ENCODE results near the gene KNTC1. TPM values are rescaled to one million over a fixed set of nuclear protein-coding genes. Genes with fewer than 3 reads are reported as not detected.

Gene KNTC1
- polyA plus RNA-seq, 4 donors = 1.9 to 34.1 (median 8.8) TPM

GRCh38 chr12:122515275-122515674 lies 11.8 kb upstream of the KNTC1 start:
- H3K9me3 ChIP-seq (ENCODE audit: control insufficient read depth in 2 of 2, insufficient read depth in 1 of 2, low read depth in 1 of 2, low read length in 1 of 2) = no peaks in the 10 kb centered on the region
- H3K4me1 ChIP-seq (ENCODE audit: control insufficient read depth in 3 of 3, insufficient read depth in 2 of 3, low read depth in 1 of 3, low read length in 2 of 3) = no peaks in the 10 kb centered on the region
- H3K27me3 ChIP-seq (ENCODE audit: control insufficient read depth in 3 of 3, insufficient read depth in 3 of 3, low read length in 3 of 3) = no peaks in the 10 kb centered on the region
- no peak overlapping the region for H3K4me3 ChIP-seq (ENCODE audit: low read depth in 1 of 3, low read length in 3 of 3)
- H3K27ac ChIP-seq (ENCODE audit: low read depth in 1 of 3, low read length in 2 of 3) = no peak overlapping the region
- DNase-seq (no peak), FAIRE-seq (no peak)
- peaks cover 33 to 51% (median 33%) of the 10 kb centered on the region in 3 donors for H3K36me3 ChIP-seq (ENCODE audit: control insufficient read depth in 3 of 3, insufficient read depth in 2 of 3, low read depth in 1 of 3, low read length in 3 of 3)
- WGBS, 3 donors = 87 to 97% (median 93%) methylated on average over 2 of the region's 2 CpGs

- no peak for DNase-seq
- H3K4me1 ChIP-seq (ENCODE audit: control insufficient read depth in 3 of 3, insufficient read depth in 2 of 3, low read depth in 1 of 3, low read length in 2 of 3) = no peaks in the 10 kb centered on the region
- no peak overlapping the region for H3K27ac ChIP-seq (ENCODE audit: low read depth in 1 of 3, low read length in 2 of 3)
- 90 to 91% (median 90%) methylated on average over 13 of the region's 13 CpGs for WGBS, 3 donors
- H3K36me3 ChIP-seq (ENCODE audit: control insufficient read depth in 3 of 3, insufficient read depth in 2 of 3, low read depth in 1 of 3, low read length in 3 of 3) = peaks cover 37 to 47% (median 39%) of the 10 kb centered on the region in 3 donors
- no peaks in the 10 kb centered on the region for H3K9me3 ChIP-seq (ENCODE audit: control insufficient read depth in 2 of 2, insufficient read depth in 1 of 2, low read depth in 1 of 2, low read length in 1 of 2)
- H3K4me3 ChIP-seq (ENCODE audit: low read depth in 1 of 3, low read length in 3 of 3) = no peak overlapping the region
- no peak for FAIRE-seq
- no peaks in the 10 kb centered on the region for H3K27me3 ChIP-seq (ENCODE audit: control insufficient read depth in 3 of 3, insufficient read depth in 3 of 3, low read length in 3 of 3)
Measured at GRCh38 chr12:122516544-122517361, 10.3 kb upstream of the KNTC1 start.

- H3K27ac ChIP-seq (ENCODE audit: low read depth in 1 of 3, low read length in 2 of 3) = no peak overlapping the region
- no peak for DNase-seq
- no peak overlapping the region for H3K4me3 ChIP-seq (ENCODE audit: low read depth in 1 of 3, low read length in 3 of 3)
- no peak for FAIRE-seq
- peaks cover 0 to 2% (median under 1%) of the 10 kb centered on the region in 3 donors for H3K4me1 ChIP-seq (ENCODE audit: control insufficient read depth in 3 of 3, insufficient read depth in 2 of 3, low read depth in 1 of 3, low read length in 2 of 3)
- no peaks in the 10 kb centered on the region for H3K27me3 ChIP-seq (ENCODE audit: control insufficient read depth in 3 of 3, insufficient read depth in 3 of 3, low read length in 3 of 3)
- 72 to 80% (median 78%) methylated on average over 5 of the region's 5 CpGs for WGBS, 3 donors
- peaks cover 35 to 38% (median 37%) of the 10 kb centered on the region in 3 donors for H3K36me3 ChIP-seq (ENCODE audit: control insufficient read depth in 3 of 3, insufficient read depth in 2 of 3, low read depth in 1 of 3, low read length in 3 of 3)
- no peaks in the 10 kb centered on the region for H3K9me3 ChIP-seq (ENCODE audit: control insufficient read depth in 2 of 2, insufficient read depth in 1 of 2, low read depth in 1 of 2, low read length in 1 of 2)
Measured at GRCh38 chr12:122517877-122518276, 9.2 kb upstream of the KNTC1 start.

GRCh38 chr12:122518908-122519307 lies 8.1 kb upstream of the KNTC1 start:
- Histone ChIP-seq H3K27me3 (ENCODE audit: control insufficient read depth in 3 of 3, insufficient read depth in 3 of 3, low read length in 3 of 3) (no peaks in the 10 kb centered on the region), H3K4me1 (ENCODE audit: control insufficient read depth in 3 of 3, insufficient read depth in 2 of 3, low read depth in 1 of 3, low read length in 2 of 3) (peaks cover 0 to 6% (median 3%) of the 10 kb centered on the region in 3 donors), H3K36me3 (ENCODE audit: control insufficient read depth in 3 of 3, insufficient read depth in 2 of 3, low read depth in 1 of 3, low read length in 3 of 3) (peaks cover 33 to 37% (median 36%) of the 10 kb centered on the region in 3 donors), H3K4me3 (ENCODE audit: low read depth in 1 of 3, low read length in 3 of 3) (no peak overlapping the region), H3K27ac (ENCODE audit: low read depth in 1 of 3, low read length in 2 of 3) (no peak overlapping the region), H3K9me3 (ENCODE audit: control insufficient read depth in 2 of 2, insufficient read depth in 1 of 2, low read depth in 1 of 2, low read length in 1 of 2) (no peaks in the 10 kb centered on the region)
- no peak for DNase-seq
- FAIRE-seq = no peak
- WGBS, 3 donors = 95 to 100% (median 98%) methylated on average over 1 of the region's 1 CpG

DNA sequence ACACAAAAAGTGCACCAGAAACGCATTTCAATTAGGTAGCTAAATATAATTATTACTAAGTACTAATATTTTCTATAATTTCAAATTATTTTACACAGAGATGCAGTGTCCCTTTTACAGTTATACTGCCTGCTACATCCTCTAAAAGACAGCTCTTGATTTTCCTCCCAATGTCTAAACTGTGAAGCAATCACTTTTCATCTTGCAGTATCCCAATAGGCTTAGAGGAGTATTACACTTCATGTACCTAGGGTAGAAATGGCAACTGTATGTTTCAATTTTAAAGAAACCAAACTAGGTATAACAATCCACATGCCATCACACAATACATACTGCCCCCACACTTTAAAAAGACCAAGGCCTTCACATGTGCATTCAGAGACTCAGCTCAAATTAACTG lies 7.6 kb upstream of the KNTC1 start:
- no peak for FAIRE-seq
- Histone ChIP-seq H3K36me3 (ENCODE audit: control insufficient read depth in 3 of 3, insufficient read depth in 2 of 3, low read depth in 1 of 3, low read length in 3 of 3) (peaks cover 33 to 37% (median 34%) of the 10 kb centered on the region in 3 donors), H3K9me3 (ENCODE audit: control insufficient read depth in 2 of 2, insufficient read depth in 1 of 2, low read depth in 1 of 2, low read length in 1 of 2) (no peaks in the 10 kb centered on the region)

DNA sequence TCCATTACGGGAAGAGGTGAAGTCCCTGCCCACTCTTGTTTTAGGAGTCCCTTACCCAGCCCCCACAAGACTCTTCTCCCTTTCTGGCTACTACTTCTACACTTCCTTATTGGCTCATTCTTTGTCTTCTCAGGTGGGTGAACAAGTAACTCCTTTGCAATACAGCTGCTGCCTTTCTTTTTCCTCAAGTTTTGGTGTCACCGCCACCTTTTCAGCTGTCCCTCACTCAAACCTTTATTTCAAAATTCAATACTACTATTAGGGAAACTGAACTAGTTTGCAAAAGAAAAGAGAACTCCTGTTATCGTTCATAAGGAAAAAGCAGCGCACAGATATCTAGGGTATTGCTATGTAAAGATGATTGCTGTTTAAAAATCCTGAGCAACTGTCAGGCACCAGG lies 6.4 kb upstream of the KNTC1 start:
- no peak for DNase-seq
- 94 to 98% (median 95%) methylated on average over 4 of the region's 4 CpGs for WGBS, 3 donors
- FAIRE-seq = no peak
- Histone ChIP-seq H3K27ac (ENCODE audit: low read depth in 1 of 3, low read length in 2 of 3) (no peak overlapping the region), H3K27me3 (ENCODE audit: control insufficient read depth in 3 of 3, insufficient read depth in 3 of 3, low read length in 3 of 3) (no peaks in the 10 kb centered on the region), H3K9me3 (ENCODE audit: control insufficient read depth in 2 of 2, insufficient read depth in 1 of 2, low read depth in 1 of 2, low read length in 1 of 2) (no peaks in the 10 kb centered on the region), H3K4me1 (ENCODE audit: control insufficient read depth in 3 of 3, insufficient read depth in 2 of 3, low read depth in 1 of 3, low read length in 2 of 3) (peaks cover 0 to 6% (median 3%) of the 10 kb centered on the region in 3 donors), H3K4me3 (ENCODE audit: low read depth in 1 of 3, low read length in 3 of 3) (no peak overlapping the region), H3K36me3 (ENCODE audit: control insufficient read depth in 3 of 3, insufficient read depth in 2 of 3, low read depth in 1 of 3, low read length in 3 of 3) (peaks cover 26 to 37% (median 26%) of the 10 kb centered on the region in 3 donors)

More for the DNA sequence above, 7.6 kb upstream of the KNTC1 start:
- Histone ChIP-seq H3K4me3 (ENCODE audit: low read depth in 1 of 3, low read length in 3 of 3) (no peak overlapping the region), H3K27ac (ENCODE audit: low read depth in 1 of 3, low read length in 2 of 3) (no peak overlapping the region), H3K4me1 (ENCODE audit: control insufficient read depth in 3 of 3, insufficient read depth in 2 of 3, low read depth in 1 of 3, low read length in 2 of 3) (peaks cover 0 to 6% (median 3%) of the 10 kb centered on the region in 3 donors), H3K27me3 (ENCODE audit: control insufficient read depth in 3 of 3, insufficient read depth in 3 of 3, low read length in 3 of 3) (no peaks in the 10 kb centered on the region)
- DNase-seq = no peak
- WGBS, 3 donors = 88 to 96% (median 92%) methylated on average over 1 of the region's 1 CpG

DNA sequence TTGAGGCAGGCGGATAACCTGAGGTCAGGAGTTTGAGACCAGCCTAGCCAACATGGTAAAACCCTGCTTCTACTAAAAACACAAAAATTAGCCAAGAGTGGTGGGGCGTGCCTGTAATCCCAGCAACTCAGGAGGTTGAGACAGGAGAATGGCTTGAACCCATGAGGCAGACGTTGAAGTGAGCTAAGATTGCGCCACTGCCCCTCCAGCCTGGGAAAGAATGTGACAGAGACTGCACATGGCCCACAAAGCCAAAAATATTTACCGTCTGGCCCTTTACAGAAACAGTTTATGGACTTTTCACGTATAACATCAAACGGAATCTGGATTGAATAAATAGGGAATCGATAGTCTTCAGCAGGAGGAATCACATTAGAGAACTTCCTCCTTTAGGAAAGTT lies 3.8 kb upstream of the KNTC1 start:
- H3K27me3 ChIP-seq (ENCODE audit: control insufficient read depth in 3 of 3, insufficient read depth in 3 of 3, low read length in 3 of 3) = no peaks in the 10 kb centered on the region
- no peaks in the 10 kb centered on the region for H3K9me3 ChIP-seq (ENCODE audit: control insufficient read depth in 2 of 2, insufficient read depth in 1 of 2, low read depth in 1 of 2, low read length in 1 of 2)
- no peak overlapping the region for H3K4me3 ChIP-seq (ENCODE audit: low read depth in 1 of 3, low read length in 3 of 3)
- no peak for DNase-seq
- H3K36me3 ChIP-seq (ENCODE audit: control insufficient read depth in 3 of 3, insufficient read depth in 2 of 3, low read depth in 1 of 3, low read length in 3 of 3) = peaks cover 11 to 21% (median 18%) of the 10 kb centered on the region in 3 donors
- FAIRE-seq = no peak
- H3K4me1 ChIP-seq (ENCODE audit: control insufficient read depth in 3 of 3, insufficient read depth in 2 of 3, low read depth in 1 of 3, low read length in 2 of 3) = peaks cover 0 to 6% (median 6%) of the 10 kb centered on the region in 3 donors
- WGBS, 3 donors = 40 to 46% (median 42%) methylated on average over 8 of the region's 8 CpGs
- H3K27ac ChIP-seq (ENCODE audit: low read depth in 1 of 3, low read length in 2 of 3) = no peak overlapping the region

DNA sequence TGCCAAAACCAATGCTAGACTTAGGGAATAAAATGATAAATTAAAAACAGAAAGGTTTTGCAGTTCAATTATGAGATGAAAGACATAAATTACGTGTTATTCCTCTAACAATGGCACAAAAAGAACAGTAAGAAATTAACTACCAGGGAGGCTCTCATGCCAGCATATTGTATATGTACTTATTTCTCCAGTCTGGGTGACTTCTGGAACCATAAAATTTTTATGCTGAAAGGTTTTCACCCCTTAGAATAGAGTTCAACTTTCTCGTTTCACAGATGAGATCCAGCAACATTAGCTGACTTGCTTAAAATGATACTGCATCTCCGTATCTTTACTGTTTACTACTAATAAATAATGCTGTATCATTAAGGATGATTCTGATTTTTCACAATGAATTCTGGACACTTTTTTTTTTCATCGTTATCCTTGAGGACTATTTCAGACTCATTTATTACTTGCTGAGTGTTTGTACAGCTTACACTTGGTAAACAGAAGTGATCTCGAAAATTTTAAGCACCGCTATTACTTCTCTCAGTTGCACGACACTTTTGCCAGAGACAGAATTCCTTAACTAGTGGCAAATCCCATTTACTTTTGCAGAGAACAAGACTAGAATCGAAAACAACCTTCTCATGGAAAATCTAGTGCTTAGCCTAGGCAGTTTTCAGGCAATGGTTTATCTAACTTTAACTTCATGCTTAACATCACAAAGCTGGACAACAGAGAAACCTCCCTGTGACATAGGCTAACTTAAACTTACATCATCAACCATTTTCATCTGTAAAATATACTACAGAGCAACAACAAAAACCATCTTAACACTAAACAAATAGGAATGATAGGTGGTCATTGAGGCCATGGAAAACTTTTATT lies 3.0 kb upstream of the KNTC1 start:
- peak overlapping the region in 2 of 3 donors; percentile 30 to 48 for H3K4me3 ChIP-seq (ENCODE audit: low read depth in 1 of 3, low read length in 3 of 3)
- peaks cover 11 to 17% (median 15%) of the 10 kb centered on the region in 3 donors for H3K36me3 ChIP-seq (ENCODE audit: control insufficient read depth in 3 of 3, insufficient read depth in 2 of 3, low read depth in 1 of 3, low read length in 3 of 3)
- FAIRE-seq (no peak), DNase-seq (peak in 1 of 2 donors; percentile 24)
- H3K4me1 ChIP-seq (ENCODE audit: control insufficient read depth in 3 of 3, insufficient read depth in 2 of 3, low read depth in 1 of 3, low read length in 2 of 3) = peaks cover 0 to 8% (median 6%) of the 10 kb centered on the region in 3 donors
- H3K9me3 ChIP-seq (ENCODE audit: control insufficient read depth in 2 of 2, insufficient read depth in 1 of 2, low read depth in 1 of 2, low read length in 1 of 2) = no peaks in the 10 kb centered on the region
- H3K27ac ChIP-seq (ENCODE audit: low read depth in 1 of 3, low read length in 2 of 3) = peak overlapping the region in 1 of 3 donors; percentile 2
- no peaks in the 10 kb centered on the region for H3K27me3 ChIP-seq (ENCODE audit: control insufficient read depth in 3 of 3, insufficient read depth in 3 of 3, low read length in 3 of 3)
- WGBS, 3 donors = 3 to 11% (median 8%) methylated on average over 8 of the region's 8 CpGs

Measured in small intestine (tissue), 7 donors.